ENCODE measurements around the gene VSIG4.

The VSIG4 gene

GRCh38 chrX:66046612-66047235, 6.8 kb upstream of the VSIG4 start:
- DNase-seq (ENCODE audit: low read depth in 1 of 2, low spot score in 1 of 2): peak in 1 of 2 experiments; percentile 62
- Histone ChIP-seq H3K27me3 (ENCODE audit: insufficient read depth, poor library complexity, severe bottlenecking) (no peaks in the 10 kb centered on the region), H3K4me3 (replicated peaks; ENCODE audit: insufficient read depth, low read length) (no peak overlapping the region), H3K27ac (replicated peaks) (peak overlapping the region; percentile 53)
- no peak for TF ChIP-seq POLR2AphosphoS5 (IDR thresholded peaks at IDR 0.05; ENCODE audit: low read depth)
- peak; percentile 97 for TF ChIP-seq SPI1 (IDR thresholded peaks at IDR 0.05; ENCODE audit: borderline replicate concordance, low read depth)

DNA sequence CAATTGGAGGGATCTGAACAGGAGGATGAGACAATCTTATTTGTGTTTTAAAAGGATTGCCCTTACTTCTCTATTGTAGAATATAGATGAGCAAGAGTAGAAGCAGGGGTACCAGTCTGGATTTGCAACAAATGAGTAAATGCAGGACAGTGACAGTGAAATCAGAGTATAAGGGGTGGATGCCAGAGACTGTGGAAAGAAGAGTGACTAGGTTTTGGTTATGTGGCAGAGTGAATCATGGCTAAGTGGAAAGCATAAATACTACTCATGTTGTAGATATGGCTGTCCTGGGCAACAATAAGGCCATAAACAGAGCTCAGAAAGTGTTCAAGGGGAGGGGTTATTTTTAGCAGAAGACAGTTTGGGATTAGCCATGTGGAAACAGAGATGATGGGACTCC, 6.0 kb upstream of the VSIG4 start:
- no peak overlapping the region for H3K4me3 ChIP-seq (replicated peaks; ENCODE audit: insufficient read depth, low read length)
- no peaks in the 10 kb centered on the region for H3K27me3 ChIP-seq (ENCODE audit: insufficient read depth, poor library complexity, severe bottlenecking)
- no peak for TF ChIP-seq SPI1 (IDR thresholded peaks at IDR 0.05; ENCODE audit: borderline replicate concordance, low read depth)
- TF ChIP-seq GABPA (IDR thresholded peaks at IDR 0.05; ENCODE audit: low read depth): no peak
- no peak for TF ChIP-seq POLR2AphosphoS5 (IDR thresholded peaks at IDR 0.05; ENCODE audit: low read depth)
- no peak for TF ChIP-seq REST (IDR thresholded peaks at IDR 0.05; ENCODE audit: insufficient replicate concordance, low read depth)
- no peak for TF ChIP-seq CTCF (IDR thresholded peaks at IDR 0.05; ENCODE audit: insufficient read depth, low read length)
- DNase-seq (ENCODE audit: low read depth in 1 of 2, low spot score in 1 of 2): no peak
- peak overlapping the region; percentile 33 for H3K27ac ChIP-seq (replicated peaks)

- DNase-seq (ENCODE audit: low read depth in 1 of 2, low spot score in 1 of 2): no peak
- H3K27me3 ChIP-seq (ENCODE audit: insufficient read depth, poor library complexity, severe bottlenecking): no peaks in the 10 kb centered on the region
- no peak overlapping the region for H3K4me3 ChIP-seq (replicated peaks; ENCODE audit: insufficient read depth, low read length)
- H3K27ac ChIP-seq (replicated peaks): no peak overlapping the region
- TF ChIP-seq REST (IDR thresholded peaks at IDR 0.05; ENCODE audit: insufficient replicate concordance, low read depth): no peak
- no peak for TF ChIP-seq CTCF (IDR thresholded peaks at IDR 0.05; ENCODE audit: insufficient read depth, low read length)
- TF ChIP-seq SPI1 (IDR thresholded peaks at IDR 0.05; ENCODE audit: borderline replicate concordance, low read depth): no peak
- TF ChIP-seq GABPA (IDR thresholded peaks at IDR 0.05; ENCODE audit: low read depth): no peak
- TF ChIP-seq POLR2AphosphoS5 (IDR thresholded peaks at IDR 0.05; ENCODE audit: low read depth): no peak
Observed at GRCh38 chrX:66043584-66043983, 3.7 kb upstream of the VSIG4 start.

- H3K27me3 ChIP-seq (ENCODE audit: insufficient read depth, poor library complexity, severe bottlenecking): no peaks in the 10 kb centered on the region
- H3K4me3 ChIP-seq (replicated peaks; ENCODE audit: insufficient read depth, low read length): no peak overlapping the region
- H3K27ac ChIP-seq (replicated peaks): no peak overlapping the region
- DNase-seq (ENCODE audit: low read depth in 1 of 2, low spot score in 1 of 2): no peak
- no peak for TF ChIP-seq CTCF (IDR thresholded peaks at IDR 0.05; ENCODE audit: insufficient read depth, low read length)
- no peak for TF ChIP-seq SPI1 (IDR thresholded peaks at IDR 0.05; ENCODE audit: borderline replicate concordance, low read depth)
Observed at GRCh38 chrX:66042307-66043077, 2.6 kb upstream of the VSIG4 start.
